GM20000 (cell line): ENCODE results near the gene TMIGD1.

Source experiments
- DNase-seq: peaks from one replicate; pipeline ENCODE4 v3.0.0; 2012; ENCODE audit warnings: low spot score
- CTCF ChIP-seq: IDR thresholded peaks from 2 replicates; pipeline ENCODE4 v1.5.1; 2012; ENCODE audit warnings: mild to moderate bottlenecking, control low read depth; ENCODE audit errors: extremely low read depth, missing control alignments

TMIGD1 gene

DNA sequence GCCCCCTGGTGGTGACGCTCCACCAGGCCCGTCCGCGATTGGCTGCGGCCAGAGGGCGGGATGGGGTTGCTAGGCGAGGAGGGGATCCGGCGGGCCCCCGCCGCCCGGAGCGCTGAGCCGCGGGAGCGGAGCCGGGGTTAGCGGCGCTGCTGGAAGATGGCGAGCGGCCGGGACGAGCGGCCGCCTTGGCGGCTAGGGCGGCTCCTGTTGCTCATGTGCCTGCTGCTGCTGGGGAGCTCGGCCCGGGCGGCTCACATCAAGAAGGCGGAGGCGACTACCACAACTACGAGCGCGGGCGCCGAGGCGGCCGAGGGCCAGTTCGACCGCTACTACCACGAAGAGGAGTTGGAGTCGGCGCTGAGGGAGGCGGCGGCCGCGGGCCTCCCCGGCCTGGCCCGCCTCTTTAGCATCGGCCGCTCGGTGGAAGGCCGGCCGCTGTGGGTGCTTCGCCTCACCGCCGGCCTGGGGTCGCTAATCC is 45.0 kb upstream of the TMIGD1 start, which contains the start of gene CPD:
Gene CPD (plus strand): TSS at position 103 of the 478 bp plus-strand sequence. CDS start 54 bp downstream, at position 157.
- peak; percentile 98 for DNase-seq
- TF ChIP-seq CTCF: no peak

DNA sequence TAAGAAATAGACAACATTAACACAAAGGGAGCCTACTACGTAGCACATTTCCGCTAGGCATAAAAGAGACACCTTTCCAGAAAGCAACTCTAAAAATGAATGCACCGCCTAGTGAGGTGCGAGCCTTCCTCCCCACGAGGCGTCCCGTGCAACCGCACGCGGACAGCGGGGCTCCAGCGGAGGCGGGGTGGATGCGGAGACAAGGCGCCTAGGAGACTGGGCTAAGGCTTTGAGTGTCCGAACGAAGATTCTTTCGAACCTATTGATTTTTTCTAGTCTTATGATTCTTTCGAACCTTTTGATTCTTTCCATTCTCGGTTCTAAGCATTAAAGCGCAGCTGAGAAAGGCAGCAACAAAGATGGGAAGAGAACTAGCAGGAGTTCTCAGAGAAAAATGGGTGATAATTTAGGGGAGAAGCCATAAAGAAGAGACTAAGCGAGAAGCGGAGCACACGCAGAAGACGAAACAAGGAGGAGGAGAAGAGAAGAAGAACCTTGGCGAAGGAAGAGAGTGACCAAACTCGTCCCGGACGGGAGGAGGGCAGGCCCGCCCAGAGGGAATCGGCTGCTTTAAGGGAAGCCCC is 44.5 kb upstream of the TMIGD1 start:
- TF ChIP-seq CTCF: no peak
- peak; percentile 36 for DNase-seq

GRCh38 chr17:30377574-30378240 is 43.9 kb upstream of the TMIGD1 start:
- no peak for DNase-seq
- no peak for TF ChIP-seq CTCF

DNA sequence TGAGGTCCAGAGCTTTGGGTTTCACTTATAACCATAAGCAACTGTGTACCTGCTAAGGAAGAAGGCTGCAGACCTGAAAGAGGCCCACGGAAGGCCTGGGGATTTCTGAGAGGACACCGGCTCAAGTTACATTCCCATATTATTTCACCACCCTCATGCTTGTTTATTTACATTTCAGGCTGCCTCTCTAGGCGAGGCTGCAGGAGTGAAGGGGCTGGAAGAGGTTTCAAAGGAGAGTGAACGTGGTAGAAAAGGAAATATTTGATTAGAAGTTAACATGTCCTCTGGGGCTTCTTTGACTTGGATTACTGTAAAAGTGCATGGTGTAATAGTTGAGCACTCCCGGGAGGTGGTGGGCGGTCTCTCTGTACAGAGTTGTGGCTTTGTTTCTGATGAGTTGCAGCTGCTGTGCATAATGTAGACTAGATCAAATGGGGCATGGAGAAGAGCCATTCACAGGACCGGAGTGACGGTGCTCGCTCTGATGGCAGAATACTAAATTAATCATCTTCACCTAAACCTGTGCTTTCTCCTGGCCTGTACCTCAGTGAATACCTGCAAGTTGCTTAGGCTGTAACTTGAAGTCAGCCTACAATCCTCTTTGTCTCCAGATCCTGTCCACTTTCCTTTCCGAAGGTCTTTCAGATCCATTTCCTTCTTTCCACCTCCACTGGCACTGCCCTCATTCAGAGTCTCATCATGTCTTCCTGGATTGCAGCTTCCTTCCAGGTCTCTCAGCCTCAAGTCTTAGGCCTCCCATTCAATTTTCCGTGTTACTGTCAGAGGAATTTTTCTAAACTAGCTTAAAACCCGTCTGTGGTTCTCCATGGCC is 43.0 kb upstream of the TMIGD1 start:
- peak; percentile 54 for DNase-seq
- TF ChIP-seq CTCF: no peak

DNA sequence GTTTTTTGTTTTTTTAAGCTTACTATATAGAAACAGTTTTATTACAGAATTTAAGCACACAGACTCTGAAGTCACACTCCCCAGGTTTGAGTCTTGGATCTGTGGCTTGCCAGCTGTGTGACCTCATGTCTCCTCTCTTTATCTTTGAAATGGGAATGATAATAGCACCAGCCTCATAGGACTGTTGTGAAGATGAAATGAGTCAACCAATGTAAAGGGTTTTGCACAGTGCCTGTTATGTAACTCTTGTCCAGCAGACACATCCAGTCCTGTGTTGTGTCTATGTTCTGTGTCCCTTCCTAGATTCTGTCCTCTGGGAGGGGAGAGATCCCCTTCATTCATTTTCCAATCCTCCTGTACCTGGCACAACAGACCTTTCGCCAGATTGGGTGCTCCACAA is 41.8 kb upstream of the TMIGD1 start:
- TF ChIP-seq CTCF: no peak
- no peak for DNase-seq

DNA sequence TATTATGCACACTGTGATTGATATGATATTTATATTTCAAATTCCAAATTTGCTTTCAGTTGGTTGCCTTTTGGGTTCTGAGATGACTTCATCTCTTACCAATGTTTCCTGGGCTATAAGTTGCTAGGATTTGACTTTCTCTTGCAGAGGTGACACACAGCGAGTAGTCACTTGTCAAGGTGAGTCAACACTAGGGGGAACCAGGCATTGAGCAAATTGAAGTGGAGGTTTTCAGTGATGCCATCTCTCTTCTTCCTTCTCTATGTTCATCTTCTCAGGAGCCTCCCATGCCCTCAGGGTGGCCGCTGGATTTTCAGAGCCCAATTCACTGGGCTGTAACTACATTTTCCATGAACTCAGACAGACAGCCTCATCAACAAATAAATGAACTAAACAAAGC is 38.9 kb upstream of the TMIGD1 start:
- no peak for DNase-seq
- TF ChIP-seq CTCF: no peak

DNA sequence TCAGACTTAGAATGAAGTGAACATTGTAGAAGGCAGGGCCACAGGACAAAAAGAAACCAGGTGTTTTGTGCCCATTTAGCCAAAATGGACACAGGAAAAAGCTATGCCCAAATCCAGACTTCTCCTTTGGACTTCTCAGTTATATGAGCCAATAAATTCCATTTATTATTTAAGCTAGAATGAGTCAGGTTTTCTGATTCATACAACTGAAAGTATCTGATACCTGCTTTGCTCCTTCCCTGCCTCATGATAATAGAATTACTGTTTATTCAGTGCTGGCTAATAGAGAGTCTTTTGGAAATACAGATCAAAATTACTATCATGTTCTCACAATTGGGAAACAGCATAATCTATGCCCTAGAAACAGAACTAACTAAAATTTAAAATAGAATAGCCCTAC is 36.1 kb upstream of the TMIGD1 start:
- no peak for DNase-seq
- TF ChIP-seq CTCF: no peak
